ENCODE measurements around the gene GABRB3. TPM values are rescaled to one million over a fixed set of nuclear protein-coding genes. Genes with fewer than 3 reads are reported as not detected.

Gene GABRB3
- polyA plus RNA-seq, 1 donor (not counting 4 experiments of a cell fraction or from before 2014, with no cell fraction given), result 0.81 TPM

GRCh38 chr15:26555898-26556297 lies 217.0 kb downstream of the GABRB3 start:
- no peaks in the 10 kb centered on the region for H4K20me1 ChIP-seq (ENCODE audit: control insufficient read depth, extremely low read depth, insufficient read depth, low read length)
- H3K36me3 ChIP-seq (ENCODE audit: control insufficient read depth in 2 of 2, extremely low read depth in 1 of 2, insufficient read depth in 2 of 2, low read length in 2 of 2), result no peaks in the 10 kb centered on the region
- H3K9me1 ChIP-seq (ENCODE audit: control insufficient read depth, extremely low read depth, insufficient read depth, low read length), result no peaks in the 10 kb centered on the region
- no peak overlapping the region for H3K4me2 ChIP-seq (ENCODE audit: control insufficient read depth, extremely low read depth, insufficient read depth, low read depth, low read length)
- H3K9ac ChIP-seq (ENCODE audit: control insufficient read depth, extremely low read depth, insufficient read depth, low read length), result no peak overlapping the region
- no peak overlapping the region for H3K4me3 ChIP-seq (ENCODE audit: control insufficient read depth in 2 of 3, extremely low read depth in 1 of 3, insufficient read depth in 2 of 3, low read depth in 1 of 3, low read length in 3 of 3)
- no peak overlapping the region for H2AFZ ChIP-seq (ENCODE audit: control insufficient read depth, low read length)
- FAIRE-seq, result no peak
- H3K4me1 ChIP-seq (ENCODE audit: control insufficient read depth, extremely low read depth, insufficient read depth, low read length), result no peaks in the 10 kb centered on the region
- dilution Hi-C loops (cut with MboI; ENCODE audit: extremely low pct_ligation_motif_present, low sequenced_read_pairs), result no loop called here
- no peak for DNase-seq (ENCODE audit: low read depth, low spot score)
- peaks cover 7% of the 10 kb centered on the region for H3K9me3 ChIP-seq (ENCODE audit: control insufficient read depth, low read depth, low read length)
- H3K27me3 ChIP-seq (ENCODE audit: control insufficient read depth, extremely low read depth, insufficient read depth, low read length), result no peaks in the 10 kb centered on the region
- no peaks in the 10 kb centered on the region for H3K79me2 ChIP-seq (ENCODE audit: control insufficient read depth, insufficient read depth, low read length)
- no peak for TF ChIP-seq CTCF (optimal IDR thresholded peaks at IDR 0.05 in 1 of 3, IDR thresholded peaks at IDR 0.05 in 1 of 3, conservative IDR thresholded peaks at IDR 0.05 in 1 of 3; ENCODE audit: extremely low read depth in 1 of 3, insufficient read depth in 2 of 3, low read length in 3 of 3)
- no peak for TF ChIP-seq EZH2 (IDR thresholded peaks at IDR 0.05; ENCODE audit: low read length)
- H3K27ac ChIP-seq (ENCODE audit: control insufficient read depth, insufficient read depth, low read length), result no peak overlapping the region

- FAIRE-seq (no peak), DNase-seq (ENCODE audit: low read depth, low spot score) (no peak)
- Histone ChIP-seq H3K79me2 (ENCODE audit: control insufficient read depth, insufficient read depth, low read length) (no peaks in the 10 kb centered on the region), H3K27ac (ENCODE audit: control insufficient read depth, insufficient read depth, low read length) (no peak overlapping the region), H2AFZ (ENCODE audit: control insufficient read depth, low read length) (no peak overlapping the region), H3K27me3 (ENCODE audit: control insufficient read depth, extremely low read depth, insufficient read depth, low read length) (no peaks in the 10 kb centered on the region), H3K4me2 (ENCODE audit: control insufficient read depth, extremely low read depth, insufficient read depth, low read depth, low read length) (no peak overlapping the region), H3K4me1 (ENCODE audit: control insufficient read depth, extremely low read depth, insufficient read depth, low read length) (no peaks in the 10 kb centered on the region), H3K4me3 (ENCODE audit: control insufficient read depth in 2 of 3, extremely low read depth in 1 of 3, insufficient read depth in 2 of 3, low read depth in 1 of 3, low read length in 3 of 3) (no peak overlapping the region), H4K20me1 (ENCODE audit: control insufficient read depth, extremely low read depth, insufficient read depth, low read length) (no peaks in the 10 kb centered on the region), H3K9me3 (ENCODE audit: control insufficient read depth, low read depth, low read length) (peaks cover 7% of the 10 kb centered on the region), H3K9me1 (ENCODE audit: control insufficient read depth, extremely low read depth, insufficient read depth, low read length) (no peaks in the 10 kb centered on the region), H3K36me3 (ENCODE audit: control insufficient read depth in 2 of 2, extremely low read depth in 1 of 2, insufficient read depth in 2 of 2, low read length in 2 of 2) (no peaks in the 10 kb centered on the region), H3K9ac (ENCODE audit: control insufficient read depth, extremely low read depth, insufficient read depth, low read length) (no peak overlapping the region)
- dilution Hi-C loops (cut with MboI; ENCODE audit: extremely low pct_ligation_motif_present, low sequenced_read_pairs), result no loop called here
- TF ChIP-seq EZH2 (IDR thresholded peaks at IDR 0.05; ENCODE audit: low read length) (no peak), CTCF (optimal IDR thresholded peaks at IDR 0.05 in 1 of 3, IDR thresholded peaks at IDR 0.05 in 1 of 3, conservative IDR thresholded peaks at IDR 0.05 in 1 of 3; ENCODE audit: extremely low read depth in 1 of 3, insufficient read depth in 2 of 3, low read length in 3 of 3) (no peak)
These were observed 221.4 kb downstream of the GABRB3 start for GRCh38 chr15:26551473-26551872.
